Activated CD4-positive, CD25-positive, alpha-beta regulatory T cell treated with anti-CD3 and anti-CD28 coated beads, Interleukin-2, amount 50 U/mL, for 24 hours (primary cell): ENCODE data around the gene ATG2A.

Experiments used
- ATAC-seq, 2 donors: fragments of 150-1000 bp; cut with Tn5 transposase; one replicate each; pipeline ENCODE4 v1.10.0; 2021; ENCODE audit warnings: mild to moderate bottlenecking in 1 of 2, moderate library complexity in 1 of 2

ATG2A gene

GRCh38 chr11:64900774-64901173, 16.2 kb downstream of the ATG2A start:
- ATAC-seq: no peak

- ATAC-seq: peak; percentile 100
These were observed 16.7 kb downstream of the ATG2A start for GRCh38 chr11:64900263-64900678.

- ATAC-seq: no peak
These were observed 18.5 kb downstream of the ATG2A start for GRCh38 chr11:64898541-64898940.

- no peak for ATAC-seq
These were observed 18.9 kb downstream of the ATG2A start for GRCh38 chr11:64898076-64898445.

- ATAC-seq: no peak
These were observed 19.5 kb downstream of the ATG2A start for GRCh38 chr11:64897381-64898075.

- ATAC-seq: no peak
These were observed 20.5 kb downstream of the ATG2A start for GRCh38 chr11:64896448-64897022.

GRCh38 chr11:64894812-64895452, 22.1 kb downstream of the ATG2A start:
- ATAC-seq: no peak

- ATAC-seq: peak; percentile 98 to 99
These were observed 22.8 kb downstream of the ATG2A start for GRCh38 chr11:64894070-64894811.

- ATAC-seq: no peak
These were observed 23.6 kb downstream of the ATG2A start for GRCh38 chr11:64893194-64894069.

- no peak for ATAC-seq
These were observed 24.2 kb downstream of the ATG2A start for GRCh38 chr11:64892838-64893193.

- no peak for ATAC-seq
These were observed 24.6 kb downstream of the ATG2A start for GRCh38 chr11:64892411-64892831.

- no peak for ATAC-seq
These were observed 25.1 kb downstream of the ATG2A start for GRCh38 chr11:64891880-64892279.

- ATAC-seq: no peak
These were observed 25.7 kb downstream of the ATG2A start for GRCh38 chr11:64891215-64891848.

- ATAC-seq: no peak
These were observed 26.5 kb downstream of the ATG2A start for GRCh38 chr11:64890522-64890939.

- no peak for ATAC-seq
These were observed 28.1 kb downstream of the ATG2A start for GRCh38 chr11:64888729-64889511.

- no peak for ATAC-seq
These were observed 28.6 kb downstream of the ATG2A start for GRCh38 chr11:64888406-64888728.

- ATAC-seq: peak; percentile 79 to 82
These were observed 29.1 kb downstream of the ATG2A start for GRCh38 chr11:64887757-64888405.

GRCh38 chr11:64887234-64887756, 29.7 kb downstream of the ATG2A start:
- no peak for ATAC-seq

GRCh38 chr11:64885367-64886286, 31.4 kb downstream of the ATG2A start:
- ATAC-seq: peak; percentile 87 to 92
